ENCODE measurements around the gene HAUS7. TPM values are rescaled to one million over a fixed set of nuclear protein-coding genes. Genes with fewer than 3 reads are reported as not detected.

The HAUS7 gene
- total RNA-seq, 4 donors from 2014 or later, result 7.0 to 34.8 (median 12.4) TPM

DNA sequence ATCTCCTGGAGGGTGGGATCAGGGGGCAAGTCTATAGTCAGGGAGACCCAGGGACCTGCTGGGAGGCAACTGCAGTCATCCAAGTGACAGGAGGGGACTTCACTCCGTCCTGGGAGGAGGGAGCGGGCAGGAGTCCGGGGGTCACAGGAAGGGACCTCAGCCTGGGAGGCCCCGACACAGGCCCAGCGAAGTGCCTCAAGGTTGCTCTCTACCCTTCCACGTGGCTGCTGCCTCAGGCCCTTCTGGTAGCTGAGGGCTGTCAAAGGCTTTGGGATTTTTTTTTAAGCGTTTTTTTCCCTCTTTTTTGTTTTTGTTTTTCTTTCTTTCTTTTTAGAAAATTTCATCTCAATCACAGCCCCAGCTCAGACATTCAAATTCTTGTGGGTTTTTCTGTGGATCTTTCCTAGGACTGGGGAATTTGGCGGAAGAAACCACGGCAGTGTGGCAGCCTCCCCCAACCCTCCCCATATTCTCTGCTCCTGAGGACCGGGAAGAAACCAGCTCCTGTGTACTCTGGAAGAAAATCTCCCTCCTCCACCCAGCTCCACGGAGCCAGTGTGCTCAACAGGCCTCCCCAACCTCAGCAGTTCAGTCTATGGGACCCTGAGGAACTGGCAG, 1.4 kb upstream of the HAUS7 start:
- Histone ChIP-seq H3K36me3 (no peaks in the 10 kb centered on the region), H3K9me3 (no peaks in the 10 kb centered on the region), H3K4me1 (peaks cover 0 to 16% (median 8%) of the 10 kb centered on the region in 4 donors), H3K27ac (peak overlapping the region in 2 of 4 donors; percentile 53 to 84), H3K27me3 (peaks cover 4% of the 10 kb centered on the region), H3K4me3 (no peak overlapping the region)
- in situ Hi-C loops (cut with MboI; ENCODE audit: low pct_ligation_motif_present in 1 of 4, low pct_unique_long_range_greater_than_20kb in 1 of 4, low sequenced_read_pairs in 3 of 4) (no loop called here), intact Hi-C loops (cut with DNase I; ENCODE audit: low total_unique reads) (no loop called here)
- TF ChIP-seq POLR2AphosphoS5 (IDR thresholded peaks at IDR 0.05) (no peak), POLR2A (IDR thresholded peaks at IDR 0.05) (no peak), EP300 (IDR thresholded peaks at IDR 0.05; ENCODE audit: low read depth) (no peak)
- TF ChIP-seq, protein P1, sequence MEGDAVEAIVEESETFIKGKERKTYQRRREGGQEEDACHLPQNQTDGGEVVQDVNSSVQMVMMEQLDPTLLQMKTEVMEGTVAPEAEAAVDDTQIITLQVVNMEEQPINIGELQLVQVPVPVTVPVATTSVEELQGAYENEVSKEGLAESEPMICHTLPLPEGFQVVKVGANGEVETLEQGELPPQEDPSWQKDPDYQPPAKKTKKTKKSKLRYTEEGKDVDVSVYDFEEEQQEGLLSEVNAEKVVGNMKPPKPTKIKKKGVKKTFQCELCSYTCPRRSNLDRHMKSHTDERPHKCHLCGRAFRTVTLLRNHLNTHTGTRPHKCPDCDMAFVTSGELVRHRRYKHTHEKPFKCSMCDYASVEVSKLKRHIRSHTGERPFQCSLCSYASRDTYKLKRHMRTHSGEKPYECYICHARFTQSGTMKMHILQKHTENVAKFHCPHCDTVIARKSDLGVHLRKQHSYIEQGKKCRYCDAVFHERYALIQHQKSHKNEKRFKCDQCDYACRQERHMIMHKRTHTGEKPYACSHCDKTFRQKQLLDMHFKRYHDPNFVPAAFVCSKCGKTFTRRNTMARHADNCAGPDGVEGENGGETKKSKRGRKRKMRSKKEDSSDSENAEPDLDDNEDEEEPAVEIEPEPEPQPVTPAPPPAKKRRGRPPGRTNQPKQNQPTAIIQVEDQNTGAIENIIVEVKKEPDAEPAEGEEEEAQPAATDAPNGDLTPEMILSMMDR (IDR thresholded peaks at IDR 0.05), result no peak
- WGBS, 2 donors (ENCODE audit: low coverage in 1 of 2), result 72% methylated on average over 11 of the region's 11 CpGs; no CpG with 5 or more reads in 1 of the 2 donors
- DNase-seq, result no peak

DNA sequence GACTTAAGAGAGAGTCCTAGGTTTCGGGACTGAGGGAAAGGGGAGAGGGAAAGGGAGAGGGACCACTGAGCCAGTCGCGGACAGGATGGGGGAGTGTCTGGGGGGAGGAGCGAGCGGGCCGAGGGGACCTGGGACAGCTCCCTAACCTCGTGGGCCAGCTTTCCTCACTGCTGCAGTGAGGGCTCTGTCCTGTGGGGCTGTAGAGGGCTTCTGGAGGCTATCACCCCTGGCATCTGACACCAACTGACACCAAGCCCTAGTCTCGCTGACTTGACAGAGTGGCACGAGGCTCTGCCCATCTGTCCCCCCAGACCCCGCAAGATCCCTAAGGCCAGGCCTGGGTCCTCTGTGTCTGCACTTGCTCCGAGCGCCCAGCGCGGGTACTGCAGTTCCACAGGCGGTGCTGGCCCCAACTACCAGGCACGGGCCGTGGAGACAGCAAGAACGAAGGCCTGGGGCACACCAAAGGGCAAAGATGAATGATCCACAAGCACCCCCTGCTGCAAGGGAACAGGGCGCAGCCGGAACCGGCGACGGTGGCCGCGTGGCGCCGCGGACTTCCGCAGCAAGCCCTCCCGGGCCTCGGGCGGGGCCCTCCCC, 465 bp downstream of the HAUS7 start:
- 48% methylated on average over 31 of the region's 32 CpGs; no CpG with 5 or more reads in 1 of the 2 donors for WGBS, 2 donors (ENCODE audit: low coverage in 1 of 2)
- Histone ChIP-seq H3K27ac (peak overlapping the region; percentile 63 to 85 (median 84)), H3K4me3 (peak overlapping the region; percentile 54 to 79 (median 60)), H3K27me3 (peaks cover 1% of the 10 kb centered on the region), H3K9me3 (no peaks in the 10 kb centered on the region), H3K4me1 (peaks cover 0 to 12% (median 8%) of the 10 kb centered on the region in 4 donors), H3K36me3 (no peaks in the 10 kb centered on the region)
- intact Hi-C loops (cut with DNase I; ENCODE audit: low total_unique reads) (no loop called here), in situ Hi-C loops (cut with MboI; ENCODE audit: low pct_ligation_motif_present in 1 of 4, low pct_unique_long_range_greater_than_20kb in 1 of 4, low sequenced_read_pairs in 3 of 4) (no loop called here)
- no peak for DNase-seq
- TF ChIP-seq, protein P1 (IDR thresholded peaks at IDR 0.05), result peak in 3 of 5 experiments; percentile 14 to 37 (median 36)
- TF ChIP-seq POLR2AphosphoS5 (IDR thresholded peaks at IDR 0.05), result no peak

DNA sequence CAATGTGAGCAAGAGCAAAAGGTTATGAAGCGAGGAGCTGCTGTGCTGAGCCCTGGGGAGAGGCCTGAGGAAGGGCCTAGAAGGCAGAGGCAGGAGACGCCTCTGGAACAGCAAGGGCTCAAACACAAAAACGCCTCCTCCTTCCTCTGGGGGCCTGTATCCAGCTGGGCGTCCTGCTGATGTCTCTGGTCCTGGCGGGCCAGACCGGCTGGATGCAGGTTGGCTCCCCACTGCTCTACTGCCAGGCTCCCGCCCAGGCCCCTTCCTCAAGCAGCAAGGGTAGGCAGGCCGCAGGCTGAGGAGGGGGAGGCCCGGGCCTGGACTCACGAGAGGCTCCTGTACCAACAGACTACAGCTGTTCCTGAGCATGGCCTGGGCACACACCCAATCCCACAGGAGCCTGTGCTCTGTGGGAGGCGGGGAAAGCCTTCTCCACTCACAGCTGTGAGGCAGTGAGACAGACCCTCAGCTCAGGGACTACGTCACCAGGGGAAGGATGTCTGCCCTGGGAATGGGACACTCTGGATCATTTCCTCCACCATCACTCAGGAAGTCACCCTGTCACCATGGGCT, 2.3 kb downstream of the HAUS7 start:
- WGBS, 2 donors (ENCODE audit: low coverage in 1 of 2), result 85% methylated on average over 10 of the region's 12 CpGs; no CpG with 5 or more reads in 1 of the 2 donors
- Histone ChIP-seq H3K4me1 (peaks cover 0 to 11% (median 8%) of the 10 kb centered on the region in 4 donors), H3K4me3 (no peak overlapping the region), H3K27ac (no peak overlapping the region), H3K9me3 (no peaks in the 10 kb centered on the region), H3K36me3 (no peaks in the 10 kb centered on the region), H3K27me3 (no peaks in the 10 kb centered on the region)
- in situ Hi-C loops (cut with MboI; ENCODE audit: low pct_ligation_motif_present in 1 of 4, low pct_unique_long_range_greater_than_20kb in 1 of 4, low sequenced_read_pairs in 3 of 4), result no loop called here
- intact Hi-C loops (cut with DNase I; ENCODE audit: low total_unique reads), result no loop called here
- TF ChIP-seq POLR2AphosphoS5 (IDR thresholded peaks at IDR 0.05) (no peak), EP300 (IDR thresholded peaks at IDR 0.05; ENCODE audit: low read depth) (no peak), POLR2A (IDR thresholded peaks at IDR 0.05) (no peak)
- TF ChIP-seq, protein P1 (IDR thresholded peaks at IDR 0.05), result no peak
- no peak for DNase-seq

DNA sequence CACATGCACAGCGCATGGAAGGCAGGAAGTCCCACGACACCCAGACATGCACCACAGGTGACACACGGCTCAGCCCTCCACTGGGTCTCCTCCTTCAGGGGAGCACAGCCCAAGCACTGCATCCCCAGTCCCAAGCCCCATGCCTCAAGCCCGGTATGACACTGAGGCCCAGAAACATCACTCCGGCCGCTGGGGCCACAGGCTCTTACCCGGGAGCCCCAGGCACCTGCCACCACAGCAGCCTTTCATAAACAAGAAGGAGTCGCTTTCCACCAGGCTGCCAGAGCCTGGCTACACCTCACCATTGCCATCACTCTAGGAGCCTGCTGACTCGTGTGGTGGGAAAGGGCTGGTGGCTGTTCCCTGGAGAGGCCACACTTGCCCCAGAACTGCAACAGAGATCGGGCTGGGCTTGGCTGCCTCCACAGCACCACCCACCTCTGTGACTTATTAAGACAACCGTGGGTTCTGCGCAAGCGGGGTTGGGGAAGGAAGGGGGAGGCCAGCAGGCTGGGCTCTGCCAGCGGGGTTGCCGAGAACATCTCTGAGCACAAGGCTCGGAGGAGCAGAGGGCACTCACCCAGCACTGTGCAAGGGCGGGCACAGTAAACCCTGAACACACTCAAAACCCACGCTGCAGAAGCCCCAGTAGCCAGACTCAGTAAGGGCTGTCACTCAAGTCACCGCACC, 4.5 kb downstream of the HAUS7 start:
- Histone ChIP-seq H3K4me1 (peaks cover 0 to 11% (median 8%) of the 10 kb centered on the region in 4 donors), H3K27me3 (no peaks in the 10 kb centered on the region), H3K9me3 (no peaks in the 10 kb centered on the region), H3K4me3 (no peak overlapping the region), H3K27ac (no peak overlapping the region), H3K36me3 (no peaks in the 10 kb centered on the region)
- 88% methylated on average over 18 of the region's 19 CpGs; no CpG with 5 or more reads in 1 of the 2 donors for WGBS, 2 donors (ENCODE audit: low coverage in 1 of 2)
- TF ChIP-seq, protein P1 (IDR thresholded peaks at IDR 0.05), result no peak
- TF ChIP-seq EP300 (IDR thresholded peaks at IDR 0.05; ENCODE audit: low read depth) (no peak), POLR2AphosphoS5 (IDR thresholded peaks at IDR 0.05) (no peak), POLR2A (IDR thresholded peaks at IDR 0.05) (no peak)
- intact Hi-C loops (cut with DNase I; ENCODE audit: low total_unique reads), result no loop called here
- DNase-seq, result no peak
- in situ Hi-C loops (cut with MboI; ENCODE audit: low pct_ligation_motif_present in 1 of 4, low pct_unique_long_range_greater_than_20kb in 1 of 4, low sequenced_read_pairs in 3 of 4), result no loop called here

Data from transverse colon (tissue), 4 donors.